Forelimb muscle (tissue), 1 donor: Measurements from ENCODE around the gene CLSTN1. TPM values are rescaled to one million over a fixed set of nuclear protein-coding genes. Genes with fewer than 3 reads are reported as not detected.
A peak's percentile ranks its signal among the peaks of the same experiment; 100 is the strongest.

Experiments used
- DNase-seq: peaks from one replicate; pipeline ENCODE4 v3.0.0-alpha.2; 2013; ENCODE audit warnings: low read depth
- polyA plus RNA-seq: library from polyadenylated mRNA; unstranded; fragments of 120-200 nt; gene quantifications from one replicate; pipeline ENCODE4 v1.2.1, GENCODE V29; 2013; ENCODE audit not compliant: insufficient read length

CLSTN1 gene
- polyA plus RNA-seq: 62.4 TPM

GRCh38 chr1:9823943-9824701, at the start of gene CLSTN1:
TSS of gene CLSTN1 (minus strand) at chr1:9823965. CDS start at chr1:9823733, 232 bp downstream.
- DNase-seq: peak; percentile 58

GRCh38 chr1:9873385-9873784, 49.6 kb upstream of the CLSTN1 start:
- no peak for DNase-seq

- DNase-seq: no peak
These were observed 48.8 kb upstream of the CLSTN1 start for GRCh38 chr1:9872430-9873165.

- no peak for DNase-seq
These were observed 48.1 kb upstream of the CLSTN1 start for GRCh38 chr1:9871707-9872425.

GRCh38 chr1:9871021-9871420, 47.3 kb upstream of the CLSTN1 start:
- no peak for DNase-seq

GRCh38 chr1:9870572-9870971, 46.8 kb upstream of the CLSTN1 start:
- no peak for DNase-seq

GRCh38 chr1:9869831-9870251, 46.1 kb upstream of the CLSTN1 start:
- DNase-seq: no peak

- DNase-seq: no peak
These were observed 44.5 kb upstream of the CLSTN1 start for GRCh38 chr1:9868244-9868590.

GRCh38 chr1:9867408-9868243, 43.9 kb upstream of the CLSTN1 start:
- peak; percentile 40 for DNase-seq

- DNase-seq: no peak
These were observed 43.1 kb upstream of the CLSTN1 start for GRCh38 chr1:9866836-9867235.

GRCh38 chr1:9865724-9866123, 42.0 kb upstream of the CLSTN1 start:
- no peak for DNase-seq

GRCh38 chr1:9863371-9863770, 39.6 kb upstream of the CLSTN1 start:
- no peak for DNase-seq

- DNase-seq: no peak
These were observed 37.6 kb upstream of the CLSTN1 start for GRCh38 chr1:9861360-9861759.

GRCh38 chr1:9860887-9861286, 37.1 kb upstream of the CLSTN1 start:
- no peak for DNase-seq

- no peak for DNase-seq
These were observed 35.7 kb upstream of the CLSTN1 start for GRCh38 chr1:9859281-9860014.

GRCh38 chr1:9858293-9859035, 34.7 kb upstream of the CLSTN1 start:
- no peak for DNase-seq

GRCh38 chr1:9855186-9855585, 31.4 kb upstream of the CLSTN1 start:
- no peak for DNase-seq

GRCh38 chr1:9853249-9853595, 29.5 kb upstream of the CLSTN1 start:
- no peak for DNase-seq

- no peak for DNase-seq
These were observed 28.9 kb upstream of the CLSTN1 start for GRCh38 chr1:9852410-9853248.
